H1 (cell line): ENCODE data around the gene SLC20A1.

ENCODE experiments used
- EP300 ChIP-seq, 2 experiments: IDR thresholded peaks; 1 replicate in 1 of 2; 2 replicates in 1 of 2; pipeline ENCODE4 v1.6.1; 2011 to 2012; ENCODE audit warnings: low read depth in 2 of 2, low read length in 2 of 2, mild to moderate bottlenecking in 2 of 2, borderline replicate concordance in 1 of 2, inconsistent platforms in 1 of 2, moderate library complexity in 1 of 2
- EZH2 ChIP-seq: fragments of 200-600 bp; sonication (generic); IDR thresholded peaks from 2 replicates; pipeline ENCODE4 v1.7.1; 2012; ENCODE audit warnings: low read depth, mild to moderate bottlenecking, moderate library complexity, low read length, inconsistent platforms; ENCODE audit not compliant: severe bottlenecking
- GABPA ChIP-seq: IDR thresholded peaks from 2 replicates; pipeline ENCODE4 v1.6.1; 2011; ENCODE audit warnings: mild to moderate bottlenecking, low read length, moderate library complexity, borderline replicate concordance; ENCODE audit not compliant: insufficient read depth
- JUN ChIP-seq: IDR thresholded peaks from 2 replicates; pipeline ENCODE4 v1.6.1; 2011; ENCODE audit warnings: low read depth, mild to moderate bottlenecking, improper control_type of control experiment, low read length
- PHF8 ChIP-seq: fragments of 200-600 bp; sonication (generic); conservative IDR thresholded peaks from 2 replicates; pipeline ENCODE4 v1.7.1; 2012; ENCODE audit warnings: low read depth, mild to moderate bottlenecking, inconsistent platforms, low read length, moderate library complexity
- POLR2A ChIP-seq, 2 experiments: IDR thresholded peaks; 1 replicate in 1 of 2; 2 replicates in 1 of 2; pipeline ENCODE4 v1.6.1; 2011; ENCODE audit warnings: low read depth in 2 of 2, low read length in 2 of 2, mild to moderate bottlenecking in 2 of 2; ENCODE audit errors: control extremely low read depth in 1 of 2
- RAD21 ChIP-seq, 2 experiments: IDR thresholded peaks in 1 of 2; conservative IDR thresholded peaks in 1 of 2; 2 replicates each; pipeline ENCODE4 v1.6.1; 2011; ENCODE audit warnings: low read depth in 2 of 2, low read length in 2 of 2, improper control_type of control experiment in 1 of 2, inconsistent platforms in 1 of 2, mild to moderate bottlenecking in 1 of 2, moderate library complexity in 1 of 2
- RFX5 ChIP-seq: IDR thresholded peaks from 2 replicates; pipeline ENCODE4 v1.6.1; 2011; ENCODE audit warnings: low read depth, low read length, improper control_type of control experiment, borderline replicate concordance
- TAF1 ChIP-seq: IDR thresholded peaks from 2 replicates; pipeline ENCODE4 v1.6.1; 2011; ENCODE audit warnings: mild to moderate bottlenecking, low read depth, low read length
- TBP ChIP-seq: IDR thresholded peaks from 2 replicates; pipeline ENCODE4 v1.6.1; 2011; ENCODE audit warnings: low read depth, low read length, improper control_type of control experiment
- TCF12 ChIP-seq: IDR thresholded peaks from 2 replicates; pipeline ENCODE4 v1.6.1; 2011; ENCODE audit warnings: low read depth, mild to moderate bottlenecking, low read length
- TF ChIP-seq, protein P1 (sequence below), 3 experiments: IDR thresholded peaks; 1 replicate in 2 of 3; 2 replicates in 1 of 3; pipeline versions ENCODE4 v1.5.1 to v1.6.1; 2011; ENCODE audit warnings: low read length in 3 of 3, mild to moderate bottlenecking in 3 of 3, inconsistent platforms in 2 of 3, low read depth in 1 of 3, moderate library complexity in 1 of 3; ENCODE audit not compliant: insufficient read depth in 1 of 3; ENCODE audit errors: control extremely low read depth in 1 of 3

DNA sequence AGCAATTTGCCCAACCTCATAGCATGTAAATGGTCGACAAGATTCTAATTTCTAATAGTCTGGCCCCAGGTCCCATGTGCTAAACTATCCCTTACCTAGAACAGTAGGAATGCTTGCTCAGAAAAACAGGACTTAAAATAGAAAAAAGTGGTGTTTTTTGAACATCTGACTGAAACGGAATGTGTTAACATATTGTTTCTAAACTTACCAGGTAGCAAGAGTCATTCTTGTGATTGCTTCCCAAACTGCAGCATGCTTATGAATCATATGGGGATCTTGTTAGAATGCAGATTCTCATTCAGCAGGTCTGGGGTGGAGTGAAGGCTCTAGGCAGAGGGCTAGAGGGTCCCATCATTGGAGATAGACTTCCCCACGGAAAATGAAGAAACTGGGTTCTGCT, 5.8 kb upstream of the SLC20A1 start:
- TF ChIP-seq PHF8 = no peak
- TF ChIP-seq TBP = no peak
- TF ChIP-seq, protein P1, sequence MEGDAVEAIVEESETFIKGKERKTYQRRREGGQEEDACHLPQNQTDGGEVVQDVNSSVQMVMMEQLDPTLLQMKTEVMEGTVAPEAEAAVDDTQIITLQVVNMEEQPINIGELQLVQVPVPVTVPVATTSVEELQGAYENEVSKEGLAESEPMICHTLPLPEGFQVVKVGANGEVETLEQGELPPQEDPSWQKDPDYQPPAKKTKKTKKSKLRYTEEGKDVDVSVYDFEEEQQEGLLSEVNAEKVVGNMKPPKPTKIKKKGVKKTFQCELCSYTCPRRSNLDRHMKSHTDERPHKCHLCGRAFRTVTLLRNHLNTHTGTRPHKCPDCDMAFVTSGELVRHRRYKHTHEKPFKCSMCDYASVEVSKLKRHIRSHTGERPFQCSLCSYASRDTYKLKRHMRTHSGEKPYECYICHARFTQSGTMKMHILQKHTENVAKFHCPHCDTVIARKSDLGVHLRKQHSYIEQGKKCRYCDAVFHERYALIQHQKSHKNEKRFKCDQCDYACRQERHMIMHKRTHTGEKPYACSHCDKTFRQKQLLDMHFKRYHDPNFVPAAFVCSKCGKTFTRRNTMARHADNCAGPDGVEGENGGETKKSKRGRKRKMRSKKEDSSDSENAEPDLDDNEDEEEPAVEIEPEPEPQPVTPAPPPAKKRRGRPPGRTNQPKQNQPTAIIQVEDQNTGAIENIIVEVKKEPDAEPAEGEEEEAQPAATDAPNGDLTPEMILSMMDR (IDR thresholded peaks at IDR 0.05; ENCODE audit: control extremely low read depth in 1 of 3, insufficient read depth in 1 of 3, low read depth in 1 of 3, low read length in 3 of 3) = no peak
- TF ChIP-seq RAD21 (IDR thresholded peaks at IDR 0.05 in 1 of 2, conservative IDR thresholded peaks at IDR 0.05 in 1 of 2; ENCODE audit: low read depth in 2 of 2, low read length in 2 of 2) = no peak
- no peak for TF ChIP-seq EP300 (IDR thresholded peaks at IDR 0.05; ENCODE audit: borderline replicate concordance in 1 of 2, low read depth in 2 of 2, low read length in 2 of 2)
- TF ChIP-seq TAF1 = no peak
- no peak for TF ChIP-seq GABPA
- no peak for TF ChIP-seq POLR2A (IDR thresholded peaks at IDR 0.05; ENCODE audit: control extremely low read depth in 1 of 2, low read depth in 2 of 2, low read length in 2 of 2)
- TF ChIP-seq RFX5 = no peak
- TF ChIP-seq EZH2 = no peak
- TF ChIP-seq JUN = no peak
- TF ChIP-seq TCF12 = no peak
